Umbilical cord (tissue), 2 donors: ENCODE data around the gene TRIM2. TPM values are rescaled to one million over a fixed set of nuclear protein-coding genes. Genes with fewer than 3 reads are reported as not detected.

Experiments
- DNase-seq: peaks from one replicate; pipeline ENCODE4 v3.0.0-alpha.2; 2015; ENCODE audit warnings: low spot score
- total RNA-seq: library from RNA; depleted of rRNA; stranded (reverse); fragments of >200 nt; gene quantifications from one replicate; pipeline ENCODE4 v1.2.3, GENCODE V29; 2014; ENCODE audit warnings: low replicate concordance; ENCODE audit not compliant: insufficient read depth

TRIM2 gene
- total RNA-seq, 1 donor from 2014 or later: 28.9 TPM

GRCh38 chr4:153222707-153223426 is 18.6 kb downstream of the TRIM2 start:
- peak; percentile 56 for DNase-seq

- DNase-seq: no peak
Measured at GRCh38 chr4:153223427-153223801, 19.2 kb downstream of the TRIM2 start.

- no peak for DNase-seq
Measured at GRCh38 chr4:153223930-153224329, 19.7 kb downstream of the TRIM2 start.

DNA sequence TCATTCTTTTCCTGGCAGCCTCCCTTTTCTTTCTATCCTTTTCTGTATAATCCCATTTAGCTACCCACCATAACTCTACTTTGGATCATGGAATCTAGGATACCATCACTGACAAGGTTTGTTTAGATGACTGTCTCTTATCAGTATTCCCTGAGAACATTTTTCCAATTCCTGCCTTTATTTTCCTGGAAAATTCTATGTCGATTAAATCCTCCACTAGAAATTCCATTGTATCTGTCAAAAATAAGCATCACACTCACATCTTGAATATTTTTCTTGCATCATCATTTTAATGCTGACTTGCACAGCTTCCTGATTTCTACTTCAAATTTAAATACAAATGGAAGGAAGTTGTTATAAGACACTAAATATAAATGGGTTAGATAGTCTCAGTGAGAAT is 20.2 kb downstream of the TRIM2 start:
- no peak for DNase-seq

DNA sequence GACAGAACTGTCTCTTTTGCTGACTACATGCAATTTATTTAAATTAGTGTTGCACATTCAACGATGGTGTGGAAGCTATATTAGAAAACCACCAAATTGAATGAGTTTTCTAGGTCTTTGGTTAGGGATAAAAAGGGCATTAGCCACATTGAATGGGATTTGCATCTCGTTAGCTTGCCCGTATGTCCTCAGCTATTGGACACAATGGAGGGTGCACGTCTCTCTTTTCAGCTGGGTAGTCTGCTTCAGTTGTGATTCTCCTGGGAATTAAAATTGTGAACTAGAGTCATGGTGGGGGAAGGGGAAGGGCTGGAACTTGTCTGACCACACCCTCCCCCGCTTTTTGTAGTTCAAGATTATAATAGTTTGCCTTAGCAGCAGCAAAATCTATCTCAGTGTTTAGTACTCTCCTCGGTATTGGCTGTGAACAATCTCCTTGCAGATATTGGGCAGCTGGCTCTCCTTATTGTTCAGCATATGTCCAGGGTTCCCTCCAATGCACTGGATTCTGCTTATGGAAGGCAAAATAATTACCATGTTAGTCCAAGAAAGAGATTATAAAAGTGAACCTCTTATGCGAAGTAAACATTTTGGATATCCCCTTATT is 23.3 kb downstream of the TRIM2 start:
- DNase-seq: no peak

DNA sequence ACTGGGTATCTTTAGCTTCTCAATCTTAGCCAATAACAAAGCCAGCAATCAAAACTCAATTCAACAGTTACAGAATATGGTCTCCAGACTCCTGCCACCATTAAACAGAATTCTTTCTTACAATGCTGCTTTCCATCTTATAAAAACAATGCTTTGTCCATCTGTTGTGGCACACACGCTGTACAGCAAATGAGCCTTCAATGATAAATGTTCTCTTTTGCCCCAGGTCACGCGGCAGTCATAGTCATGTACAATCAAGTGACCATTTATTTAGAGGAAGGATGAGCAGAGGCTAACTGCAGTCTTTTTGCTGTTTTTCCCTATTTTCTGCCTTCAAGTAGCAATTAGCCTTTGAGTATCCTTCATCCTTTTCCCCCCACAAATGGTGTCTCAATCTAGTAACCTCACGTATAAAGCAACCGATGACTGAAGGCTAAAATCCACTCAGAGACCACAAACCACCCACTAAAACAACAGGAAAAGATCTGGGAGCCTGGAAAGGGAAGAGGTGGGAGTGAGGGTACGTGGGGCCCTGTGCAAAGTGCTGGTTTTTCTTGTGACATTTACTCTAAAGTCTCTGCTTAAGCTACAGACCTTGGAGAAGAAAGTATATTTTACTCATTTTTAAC is 24.4 kb downstream of the TRIM2 start:
- no peak for DNase-seq

DNA sequence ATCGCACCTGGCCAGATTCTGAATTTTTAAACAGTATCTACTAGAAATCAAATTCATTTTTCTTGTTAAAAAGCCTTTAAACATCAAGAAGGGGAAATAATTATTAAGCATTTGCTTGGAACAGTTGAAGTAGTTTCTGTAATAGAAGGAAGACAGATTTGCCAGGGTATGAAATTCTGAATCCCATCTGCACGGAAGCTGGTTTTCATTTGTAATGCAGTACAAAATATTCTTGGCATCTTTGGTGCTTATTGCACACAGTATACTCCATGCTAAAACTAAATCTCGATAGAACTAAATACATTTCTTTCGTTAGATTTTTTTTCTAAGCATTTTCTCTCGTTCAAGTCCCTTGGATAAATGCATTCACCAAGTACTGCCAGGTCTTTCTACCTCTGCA is 25.3 kb downstream of the TRIM2 start:
- DNase-seq: no peak

DNA sequence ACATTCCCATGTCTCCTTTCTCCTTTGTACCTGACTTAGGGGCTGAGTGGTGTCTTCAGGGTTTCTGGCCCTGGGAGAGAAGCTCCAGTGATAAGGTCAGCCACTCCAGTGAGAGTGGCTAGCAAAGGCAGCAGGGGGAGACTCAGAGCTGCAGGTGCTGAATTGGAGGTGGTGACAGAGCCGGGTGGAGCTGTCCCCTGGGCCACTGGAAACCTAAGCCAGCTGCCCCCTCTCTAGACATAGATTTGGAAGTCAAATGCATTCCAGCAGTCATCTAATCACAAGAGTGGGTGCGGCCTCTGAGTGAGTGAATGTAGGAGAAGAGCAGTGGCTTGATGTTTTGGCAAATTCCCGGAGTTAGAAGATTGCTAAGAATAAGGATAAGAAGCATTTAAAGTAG is 28.5 kb downstream of the TRIM2 start:
- DNase-seq: no peak

- peak; percentile 72 for DNase-seq
Measured at GRCh38 chr4:153233761-153234371, 29.6 kb downstream of the TRIM2 start.

- DNase-seq: no peak
Measured at GRCh38 chr4:153234885-153235284, 30.6 kb downstream of the TRIM2 start.

DNA sequence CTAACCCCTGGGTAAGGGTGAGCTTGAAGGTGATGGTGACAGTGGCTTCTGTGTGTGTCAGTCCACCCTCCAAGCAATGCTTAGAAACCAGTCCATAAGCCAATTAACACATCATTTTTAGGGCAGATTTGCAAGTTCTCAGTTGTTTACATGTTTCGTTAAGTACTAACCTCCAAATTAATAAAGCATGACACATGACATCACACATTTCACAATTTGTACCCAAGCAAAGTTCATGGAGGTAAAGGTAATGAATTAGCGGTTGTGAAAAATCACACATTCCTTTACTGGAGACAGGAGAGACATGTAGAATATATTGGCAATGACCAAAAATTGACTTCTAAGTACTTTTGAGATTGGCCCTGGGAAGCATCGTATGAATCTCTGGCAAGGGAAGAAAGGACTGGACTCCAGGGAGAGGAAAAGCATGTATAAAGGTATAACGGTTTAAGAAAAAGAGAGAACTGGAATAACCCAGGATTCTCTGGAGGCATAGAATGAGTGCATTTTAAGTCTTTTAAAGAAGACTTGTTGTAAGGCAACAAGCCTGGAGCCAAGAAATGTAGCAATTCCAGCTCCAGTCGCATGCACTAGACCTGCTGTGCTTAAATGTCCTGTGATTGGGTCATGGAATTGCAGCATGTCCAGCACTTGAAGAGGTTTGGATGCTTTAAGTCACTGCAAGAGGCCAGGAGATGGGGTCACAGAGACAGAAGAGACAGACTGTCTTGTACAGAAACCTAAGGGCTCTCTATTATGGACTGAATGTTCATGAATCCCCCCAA is 34.1 kb downstream of the TRIM2 start:
- no peak for DNase-seq

GRCh38 chr4:153239409-153239808 is 35.2 kb downstream of the TRIM2 start:
- no peak for DNase-seq

DNA sequence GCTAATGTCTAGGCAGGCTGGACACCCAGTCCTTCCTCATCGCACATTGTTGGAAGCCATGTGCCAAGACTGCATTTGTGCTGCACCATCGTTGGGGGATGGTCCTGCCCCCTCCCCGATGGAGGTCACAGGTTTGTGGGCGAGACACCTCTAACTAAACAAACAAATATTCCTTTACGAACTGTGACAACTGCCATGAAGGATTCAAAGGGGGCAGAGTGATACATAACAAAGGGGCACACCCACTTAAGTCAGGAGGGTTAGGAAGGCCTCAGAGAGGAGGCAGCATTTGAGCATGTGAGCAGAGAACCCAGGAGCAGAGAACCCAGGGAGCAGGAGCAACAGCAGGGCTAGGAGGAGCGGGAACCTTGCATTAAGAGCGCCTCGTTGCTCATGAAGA is 37.1 kb downstream of the TRIM2 start:
- DNase-seq: no peak

- no peak for DNase-seq
Measured at GRCh38 chr4:153241970-153242838, 38.0 kb downstream of the TRIM2 start.

DNA sequence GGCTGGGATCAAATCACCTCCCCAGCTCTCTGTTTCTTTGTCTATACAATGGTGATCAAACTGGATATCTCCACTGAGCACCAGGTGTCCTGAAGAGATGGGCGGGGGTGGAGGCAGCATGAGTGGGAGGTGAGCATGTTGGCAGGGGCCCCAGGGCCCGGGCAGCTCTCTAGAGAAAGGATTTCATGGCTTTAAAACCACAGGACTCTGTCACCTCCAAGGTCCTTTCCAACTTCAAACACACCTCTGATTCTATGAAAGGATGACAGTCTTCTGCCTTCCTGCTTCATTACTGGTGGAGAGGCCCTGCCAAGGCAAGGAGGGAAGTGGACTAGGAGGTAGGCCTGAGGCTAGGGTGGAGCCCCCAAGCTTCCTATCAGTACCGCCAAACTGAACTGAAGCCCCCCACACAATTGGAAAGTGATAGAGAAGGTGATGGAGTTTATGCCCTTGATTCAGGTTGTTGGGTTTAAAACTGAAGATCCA is 38.6 kb downstream of the TRIM2 start:
- no peak for DNase-seq

DNA sequence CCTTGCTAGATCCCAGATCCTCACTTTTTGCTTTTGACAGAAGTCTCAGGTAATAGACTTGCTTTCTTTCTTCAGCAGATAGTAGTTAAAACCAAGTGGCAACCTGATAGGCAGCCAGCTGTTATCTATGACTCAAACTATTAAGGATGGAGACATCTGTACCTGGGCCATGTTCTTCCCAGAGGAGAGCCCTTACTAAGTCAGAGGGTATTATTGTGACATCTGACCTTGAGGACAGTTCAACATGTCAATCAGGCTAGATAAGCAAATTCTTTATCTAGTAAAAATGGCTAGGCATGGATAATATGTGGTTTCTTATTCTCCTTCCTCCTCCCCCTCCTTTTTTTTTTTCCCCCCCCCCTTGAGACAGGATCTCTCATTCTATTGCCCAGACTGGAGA is 39.2 kb downstream of the TRIM2 start:
- DNase-seq: no peak

- no peak for DNase-seq
Measured at GRCh38 chr4:153244969-153245368, 40.7 kb downstream of the TRIM2 start.

DNA sequence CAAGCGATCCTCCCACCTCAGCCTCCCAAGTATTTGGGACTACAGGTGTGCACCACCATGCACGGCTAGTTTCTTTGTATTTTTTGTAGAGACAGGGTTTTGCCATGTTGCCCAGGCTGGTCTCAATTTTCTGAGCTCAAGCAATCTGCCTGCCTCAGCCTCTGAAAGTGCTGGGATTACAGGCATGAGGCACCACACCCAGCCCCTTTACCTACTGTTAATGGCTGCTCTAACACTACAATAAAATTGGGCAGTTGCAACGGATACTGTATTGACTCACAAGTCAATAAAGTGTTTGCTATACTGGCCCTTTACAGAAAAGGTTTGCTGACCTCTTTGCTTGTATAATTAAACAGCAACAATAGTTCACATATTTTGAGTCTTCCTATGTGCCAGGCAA is 41.5 kb downstream of the TRIM2 start:
- no peak for DNase-seq

DNA sequence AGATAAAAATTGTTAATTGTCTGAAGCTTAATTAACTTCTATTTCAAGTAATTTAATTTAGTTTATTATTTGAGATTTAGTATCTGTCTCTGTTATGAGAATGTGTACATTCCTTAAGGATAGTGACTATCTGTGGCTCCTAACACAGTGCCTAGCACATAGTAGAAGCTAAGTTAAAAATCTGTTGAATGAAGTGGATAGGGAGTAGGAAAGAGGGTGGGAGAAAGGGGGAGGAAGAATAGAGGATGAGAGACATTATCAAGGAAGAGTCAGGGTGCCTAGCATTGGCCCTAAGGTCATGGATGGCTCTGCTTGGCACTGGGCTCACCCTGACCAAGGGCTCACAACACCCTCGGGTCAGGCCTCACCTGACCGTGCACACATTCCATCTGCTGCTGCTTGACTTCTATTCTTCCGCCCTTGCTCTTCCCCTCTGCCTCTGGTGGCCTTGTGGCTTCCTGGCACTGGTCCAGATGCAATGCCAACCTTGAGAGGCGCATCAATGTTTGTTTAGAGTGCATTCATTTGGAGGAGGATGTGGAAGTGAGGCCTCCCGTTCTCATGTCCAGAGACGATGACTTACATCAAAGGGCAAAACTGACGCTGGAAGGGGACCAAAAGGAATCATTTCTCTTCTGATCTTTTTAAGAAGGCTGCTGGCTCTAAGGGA is 42.3 kb downstream of the TRIM2 start:
- DNase-seq: no peak

DNA sequence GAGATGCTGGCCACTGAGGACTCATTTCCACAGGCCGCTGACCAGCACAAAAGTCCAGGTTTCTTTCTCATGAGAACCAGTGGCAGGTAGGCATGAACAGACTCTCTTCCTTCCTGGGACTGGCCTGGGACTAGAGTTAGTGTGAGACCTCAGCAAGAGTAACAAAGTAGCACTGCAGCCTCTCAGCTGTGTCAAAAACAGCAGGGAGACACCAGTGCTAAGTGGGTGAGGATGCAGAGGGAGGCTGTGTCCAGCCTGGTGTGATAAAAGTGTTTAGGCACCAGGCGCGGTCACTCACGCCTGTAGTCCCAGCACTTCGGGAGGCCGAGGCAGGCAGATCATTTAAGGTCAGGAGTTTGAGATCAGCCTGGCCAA is 42.9 kb downstream of the TRIM2 start:
- no peak for DNase-seq
